Measurements from ENCODE around the gene ESR1.

DNA sequence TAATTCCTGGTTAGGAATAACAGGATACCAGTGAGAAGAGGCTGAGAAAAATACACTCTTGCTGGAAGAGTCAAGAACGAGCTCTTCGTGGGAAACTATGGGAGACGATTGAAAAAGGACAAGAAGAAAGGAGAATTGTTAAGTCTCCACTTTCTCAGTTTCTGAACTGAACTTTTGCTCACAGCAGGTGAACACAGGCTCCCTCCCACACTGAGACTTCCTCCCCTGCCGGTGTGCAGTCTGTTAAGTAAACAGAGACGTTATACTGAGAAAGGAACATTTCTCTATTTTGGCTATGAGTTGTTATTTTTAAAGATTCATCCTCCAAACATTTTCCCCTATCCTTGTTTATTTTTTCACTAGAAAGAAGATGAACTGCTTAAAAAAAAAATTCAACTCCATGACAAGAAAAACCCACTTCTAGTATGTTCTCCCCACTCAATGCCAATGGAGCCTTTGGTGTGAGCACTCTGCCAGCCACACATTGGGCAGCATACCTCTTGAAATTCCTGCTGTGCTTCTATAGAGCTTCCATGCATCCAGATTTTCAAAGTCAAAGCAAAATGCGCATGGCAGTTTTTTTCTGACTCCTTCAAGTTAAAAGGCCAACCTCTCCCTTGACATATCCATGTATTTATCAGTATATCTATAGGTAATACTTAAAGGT is 250.5 kb downstream of the ESR1 start:
- TF ChIP-seq POLR2A (IDR thresholded peaks at IDR 0.05) (no peak), EP300 (IDR thresholded peaks at IDR 0.05) (no peak)
- TF ChIP-seq, protein P1, sequence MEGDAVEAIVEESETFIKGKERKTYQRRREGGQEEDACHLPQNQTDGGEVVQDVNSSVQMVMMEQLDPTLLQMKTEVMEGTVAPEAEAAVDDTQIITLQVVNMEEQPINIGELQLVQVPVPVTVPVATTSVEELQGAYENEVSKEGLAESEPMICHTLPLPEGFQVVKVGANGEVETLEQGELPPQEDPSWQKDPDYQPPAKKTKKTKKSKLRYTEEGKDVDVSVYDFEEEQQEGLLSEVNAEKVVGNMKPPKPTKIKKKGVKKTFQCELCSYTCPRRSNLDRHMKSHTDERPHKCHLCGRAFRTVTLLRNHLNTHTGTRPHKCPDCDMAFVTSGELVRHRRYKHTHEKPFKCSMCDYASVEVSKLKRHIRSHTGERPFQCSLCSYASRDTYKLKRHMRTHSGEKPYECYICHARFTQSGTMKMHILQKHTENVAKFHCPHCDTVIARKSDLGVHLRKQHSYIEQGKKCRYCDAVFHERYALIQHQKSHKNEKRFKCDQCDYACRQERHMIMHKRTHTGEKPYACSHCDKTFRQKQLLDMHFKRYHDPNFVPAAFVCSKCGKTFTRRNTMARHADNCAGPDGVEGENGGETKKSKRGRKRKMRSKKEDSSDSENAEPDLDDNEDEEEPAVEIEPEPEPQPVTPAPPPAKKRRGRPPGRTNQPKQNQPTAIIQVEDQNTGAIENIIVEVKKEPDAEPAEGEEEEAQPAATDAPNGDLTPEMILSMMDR (IDR thresholded peaks at IDR 0.05): no peak

Data from tibial nerve (tissue), 4 donors.